BJ (cell line): ENCODE data around the gene DIMT1. TPM values are rescaled to one million over a fixed set of nuclear protein-coding genes. Genes with fewer than 3 reads are reported as not detected.

Experiments used
- CTCF ChIA-PET: fragments of 350-600 bp; formaldehyde crosslinking; extraction: SDS; loops from one replicate; lab custom pipeline; 2021; ENCODE audit warnings: antibody characterized with exemption, inconsistent platforms; lab: Yijun Ruan, JAX
- POLR2A ChIA-PET: fragments of 300-600 bp; sonication (Branson Sonifier 250); formaldehyde crosslinking; extraction: SDS; loops from one replicate; lab custom pipeline; 2021; ENCODE audit warnings: antibody characterized with exemption; lab: Charles Lee
- DNase-seq: peaks from one replicate; pipeline ENCODE4 v3.0.0-alpha.2; 2011; ENCODE audit warnings: low read depth
- H3K27me3 ChIP-seq: 2 replicates; pipeline ENCODE4 v1.6.0; 2011; ENCODE audit warnings: low read length; ENCODE audit not compliant: control insufficient read depth, insufficient read depth
- H3K36me3 ChIP-seq: 2 replicates; pipeline ENCODE4 v1.5.1; 2011; ENCODE audit warnings: low read length; ENCODE audit not compliant: control insufficient read depth, insufficient read depth
- H3K4me3 ChIP-seq: 2 replicates; pipeline ENCODE4 v1.5.1; 2011; ENCODE audit warnings: low read depth, mild to moderate bottlenecking, control low read depth, low read length
- CTCF ChIP-seq: IDR thresholded peaks from 2 replicates; pipeline ENCODE4 v1.5.1; 2011; ENCODE audit warnings: low read depth, mild to moderate bottlenecking, control low read depth, inconsistent platforms, low read length, moderate library complexity; ENCODE audit not compliant: insufficient read depth
- polyA minus RNA-seq: library from RNA; depleted of rRNA, polyadenylated mRNA; stranded (reverse); fragments of >200 nt; gene quantifications from 2 replicates; pipeline ENCODE4 v1.2.3, GENCODE V29; 2011; rRNA and poly(A)+ RNA removed
- polyA plus RNA-seq: library from polyadenylated mRNA; depleted of rRNA; stranded (reverse); fragments of >200 nt; gene quantifications from 2 replicates; pipeline ENCODE4 v1.2.3, GENCODE V29; 2011; rRNA removed

The DIMT1 gene
- polyA plus RNA-seq (18.5 and 29.4 TPM in 2 replicates), polyA minus RNA-seq (6.9 and 7.2 TPM in 2 replicates)

- CTCF ChIA-PET = interaction anchor here (1.1 to 2.6 kb wide), 4 partner anchors 8 to 16 kb away, joined by 3 to 8 read pairs (median 4); partner anchors contain the start of gene IPO11
- peak; percentile 86 for DNase-seq
- no peak for TF ChIP-seq CTCF
- Histone ChIP-seq H3K4me3 (peak within 1 kb of the TSS; percentile 92), H3K27me3 (no peaks in the 10 kb centered on the region), H3K36me3 (no peaks in the 10 kb centered on the region)
- POLR2A ChIA-PET = interaction anchor here (0.6 to 1.6 kb wide), 5 partner anchors 9 to 114 kb away, joined by 3 to 13 read pairs (median 4); partner anchors contain the start of gene IPO11
Measured at GRCh38 chr5:62403411-62404250, at the start of gene DIMT1. Gene DIMT1, minus strand, starts transcription at chr5:62403905. Its CDS starts 133 bp downstream, at chr5:62403772.

- TF ChIP-seq CTCF = no peak
- Histone ChIP-seq H3K27me3 (no peaks in the 10 kb centered on the region), H3K36me3 (no peaks in the 10 kb centered on the region), H3K4me3 (no peak overlapping the region)
- no peak for DNase-seq
- ChIA-PET CTCF (interaction anchor here (1.6 kb wide), 2 partner anchors 10 to 328 kb away, joined by 4 to 10 read pairs; no protein-coding TSS in a partner anchor), POLR2A (no interaction called here)
Measured at GRCh38 chr5:62450259-62450658, 46.6 kb upstream of the DIMT1 start.

- ChIA-PET POLR2A (no interaction called here), CTCF (interaction anchor here (0.6 to 1.1 kb wide), 2 partner anchors 18 to 330 kb away, joined by 3 to 6 read pairs; no protein-coding TSS in a partner anchor)
- Histone ChIP-seq H3K36me3 (no peaks in the 10 kb centered on the region), H3K27me3 (no peaks in the 10 kb centered on the region), H3K4me3 (no peak overlapping the region)
- no peak for DNase-seq
- no peak for TF ChIP-seq CTCF
Measured at GRCh38 chr5:62448528-62448927, 44.8 kb upstream of the DIMT1 start.

- Histone ChIP-seq H3K36me3 (no peaks in the 10 kb centered on the region), H3K27me3 (no peaks in the 10 kb centered on the region), H3K4me3 (no peak overlapping the region)
- no peak for TF ChIP-seq CTCF
- CTCF ChIA-PET = interaction anchor here (1.2 to 2.0 kb wide), 2 partner anchors 9 to 11 kb away, joined by 4 to 11 read pairs; no protein-coding TSS in a partner anchor
- POLR2A ChIA-PET = no interaction called here
- no peak for DNase-seq
Measured at GRCh38 chr5:62432621-62433064, 28.9 kb upstream of the DIMT1 start.
